Endothelial cell of umbilical vein (primary cell): ENCODE results near the gene BRSK1. TPM values are rescaled to one million over a fixed set of nuclear protein-coding genes. Genes with fewer than 3 reads are reported as not detected.

Experiments used
- BruUV-seq: library from RNA; stranded (reverse); fragments of 400-500 nt; replicated peaks from 2 replicates; lab custom pipeline; 2021; lab: Mats Ljungman, UMichigan
- CTCF ChIA-PET: fragments of 300-600, 350-600 bp; sonication (Branson Sonifier 250); formaldehyde crosslinking; loops from one replicate; lab custom pipeline; 2021; ENCODE audit warnings: antibody characterized with exemption, inconsistent platforms; lab: Charles Lee
- POLR2A ChIA-PET: fragments of 300-600, 350-600 bp; sonication (Branson Sonifier 250); formaldehyde crosslinking; loops from one replicate; lab custom pipeline; 2021; ENCODE audit warnings: antibody characterized with exemption, inconsistent platforms; lab: Charles Lee
- DNase-seq: peaks from one replicate; pipeline ENCODE4 v3.0.0-alpha.2; 2011; ENCODE audit warnings: low read depth, low spot score
- FAIRE-seq: peaks from 2 replicates; lab custom pipeline; 2011; peaks lifted over from hg19 to GRCh38; lab: Jason Lieb, UNC
- H2AFZ ChIP-seq: 2 replicates; pipeline ENCODE4 v1.6.0; 2012; ENCODE audit warnings: low read depth, low read length, control low read depth, inconsistent platforms
- H3K27ac ChIP-seq: 2 replicates; pipeline ENCODE4 v1.5.1; 2011; ENCODE audit warnings: low read depth, mild to moderate bottlenecking, control low read depth, low read length, moderate library complexity; ENCODE audit not compliant: insufficient read depth
- H3K27me3 ChIP-seq, 2 experiments: 2 replicates each; pipeline versions ENCODE4 v1.6.0 to v1.6.1; 2011; ENCODE audit warnings: low read length in 2 of 2, mixed read lengths in 1 of 2; ENCODE audit not compliant: control insufficient read depth in 2 of 2, insufficient read depth in 2 of 2
- H3K36me3 ChIP-seq, 2 experiments: 2 replicates in 1 of 2; 3 replicates in 1 of 2; pipeline ENCODE4 v1.5.1; 2011; ENCODE audit warnings: low read length in 2 of 2, mild to moderate bottlenecking in 1 of 2, moderate library complexity in 1 of 2; ENCODE audit not compliant: control insufficient read depth in 2 of 2, insufficient read depth in 2 of 2; ENCODE audit errors: extremely low read depth in 1 of 2
- H3K4me1 ChIP-seq: 3 replicates; pipeline ENCODE4 v1.5.1; 2011; ENCODE audit warnings: mild to moderate bottlenecking, low read length; ENCODE audit not compliant: control insufficient read depth, insufficient read depth; ENCODE audit errors: extremely low read depth
- H3K4me2 ChIP-seq: 2 replicates; pipeline ENCODE4 v1.6.1; 2011; ENCODE audit warnings: low read length, control low read depth, mixed read lengths; ENCODE audit not compliant: insufficient read depth
- H3K4me3 ChIP-seq, 3 experiments: fragments of 200-600 bp in 1 of 3; sonication (generic), shearing (Covaris generic) in 1 of 3; replicated peaks in 1 of 3; 2 replicates each; pipeline ENCODE4 v1.5.1; 2011 to 2016; ENCODE audit warnings: control low read depth in 3 of 3, low read length in 3 of 3, mild to moderate bottlenecking in 2 of 3, inconsistent platforms in 1 of 3, low read depth in 1 of 3, moderate library complexity in 1 of 3; ENCODE audit not compliant: insufficient read depth in 1 of 3
- H3K79me2 ChIP-seq: 2 replicates; pipeline ENCODE4 v1.6.0; 2012; ENCODE audit warnings: low read length, inconsistent platforms; ENCODE audit not compliant: control insufficient read depth, insufficient read depth
- H3K9ac ChIP-seq: replicated peaks from 2 replicates; pipeline ENCODE3; 2011; ENCODE audit warnings: low read length, control low read depth; ENCODE audit not compliant: insufficient read depth; ENCODE audit errors: extremely low read depth
- H3K9me1 ChIP-seq: replicated peaks from 3 replicates; pipeline ENCODE4 v1.6.0; 2011; ENCODE audit warnings: mild to moderate bottlenecking, low read length; ENCODE audit not compliant: control insufficient read depth, insufficient read depth; ENCODE audit errors: extremely low read depth
- H3K9me3 ChIP-seq: replicated peaks from 2 replicates; pipeline ENCODE4 v1.5.1; 2012; ENCODE audit warnings: low read length, inconsistent platforms; ENCODE audit not compliant: control insufficient read depth, insufficient read depth
- H4K20me1 ChIP-seq: replicated peaks from 2 replicates; pipeline ENCODE3; 2011; ENCODE audit warnings: mild to moderate bottlenecking, low read length; ENCODE audit not compliant: control insufficient read depth, insufficient read depth; ENCODE audit errors: extremely low read depth
- CTCF ChIP-seq, 2 donors: IDR thresholded peaks; 1 replicate in 1 of 2; 2 replicates in 1 of 2; pipeline ENCODE4 v1.5.1; 2011; ENCODE audit warnings: low read length in 2 of 2, mild to moderate bottlenecking in 2 of 2, moderate library complexity in 2 of 2, control low read depth in 1 of 2, inconsistent platforms in 1 of 2, low read depth in 1 of 2; ENCODE audit not compliant: insufficient read depth in 1 of 2; ENCODE audit errors: extremely low read depth in 1 of 2
- EZH2 ChIP-seq: IDR thresholded peaks from 2 replicates; pipeline ENCODE4 v1.6.1; 2012; ENCODE audit warnings: borderline replicate concordance, low read depth, mild to moderate bottlenecking, moderate library complexity, low read length, inconsistent platforms; ENCODE audit not compliant: severe bottlenecking
- FOS ChIP-seq: IDR thresholded peaks from 2 replicates; pipeline ENCODE4 v1.6.1; 2011; ENCODE audit warnings: mild to moderate bottlenecking, low read length, moderate library complexity, borderline replicate concordance; ENCODE audit not compliant: insufficient read depth
- GATA2 ChIP-seq: IDR thresholded peaks from 2 replicates; pipeline ENCODE4 v1.7.0; 2011; ENCODE audit warnings: low read depth, mild to moderate bottlenecking, moderate library complexity, mixed read lengths, low read length; ENCODE audit not compliant: insufficient read length, insufficient read depth
- JUN ChIP-seq: IDR thresholded peaks from 2 replicates; pipeline ENCODE4 v1.6.1; 2011; ENCODE audit warnings: borderline replicate concordance, low read depth; ENCODE audit not compliant: insufficient read length, insufficient read depth
- MAX ChIP-seq: IDR thresholded peaks from 2 replicates; pipeline ENCODE4 v1.6.1; 2011; ENCODE audit not compliant: insufficient read depth, insufficient read length
- MYC ChIP-seq: IDR thresholded peaks from one replicate; pipeline ENCODE4 v1.6.1; 2011; ENCODE audit warnings: mild to moderate bottlenecking, low read depth, low read length
- POLR2A ChIP-seq: IDR thresholded peaks from 2 replicates; pipeline ENCODE4 v1.6.1; 2012; ENCODE audit warnings: low read depth, mild to moderate bottlenecking, control low read depth, low read length
- POLR2AphosphoS5 ChIP-seq: IDR thresholded peaks from 2 replicates; pipeline ENCODE4 v1.6.1; 2012; ENCODE audit warnings: low read depth, mild to moderate bottlenecking, control low read depth, low read length, moderate library complexity; ENCODE audit not compliant: insufficient read depth
- dilution Hi-C: fragments of 300-500 bp; cut with MboI; formaldehyde crosslinking; loops from one replicate; pipeline ENCODE4 v1.15.0; 2019; ENCODE audit warnings: low sequenced_read_pairs; ENCODE audit not compliant: extremely low pct_ligation_motif_present
- intact Hi-C: fragments of 100-400 bp; cut with micrococcal nuclease; formaldehyde crosslinking; loops from one replicate; pipeline ENCODE4 v1.10.0; 2022
- polyA plus RNA-seq, 4 experiments: library from polyadenylated mRNA; depleted of rRNA in 3 of 4; stranded (reverse) in 3 of 4; unstranded in 1 of 4; fragments of >200 nt; gene quantifications; 2 replicates each; pipeline versions ENCODE4 v1.2.1 to v1.2.3, GENCODE V29; 2011 to 2012; ENCODE audit warnings: missing spikeins in 1 of 4
- total RNA-seq: library from RNA; stranded (reverse); gene quantifications from 2 replicates; pipeline ENCODE4 v1.2.3, GENCODE V29; 2021

BRSK1 gene
- total and polyA plus RNA-seq, 2 donors (not counting 3 experiments of a cell fraction or from before 2014, with no cell fraction given), result 0.33 to 0.44 TPM

- Histone ChIP-seq H2AFZ (no peak overlapping the region), H4K20me1 (no peaks in the 10 kb centered on the region), H3K9me1 (no peaks in the 10 kb centered on the region), H3K27me3 (peaks cover 0 to 2% of the 10 kb centered on the region in 2 experiments), H3K79me2 (no peaks in the 10 kb centered on the region), H3K9me3 (no peaks in the 10 kb centered on the region), H3K9ac (no peak overlapping the region), H3K4me1 (no peaks in the 10 kb centered on the region), H3K27ac (no peak overlapping the region), H3K36me3 (no peaks in the 10 kb centered on the region), H3K4me2 (no peak overlapping the region), H3K4me3 (no peak overlapping the region)
- POLR2A ChIA-PET, result no interaction called here
- DNase-seq, result no peak
- no TSS peak for BruUV-seq
- CTCF ChIA-PET, result interaction anchor here (1.9 to 3.0 kb wide), 4 partner anchors 10 to 96 kb away, joined by 5 to 17 read pairs (median 8); partner anchors contain the start of gene KMT5C
- no peak for TF ChIP-seq MAX
- TF ChIP-seq POLR2A, result no peak
- TF ChIP-seq MYC, result no peak
- TF ChIP-seq GATA2, result no peak
- no peak for TF ChIP-seq POLR2AphosphoS5
- TF ChIP-seq FOS, result no peak
- TF ChIP-seq EZH2, result no peak
- no peak for TF ChIP-seq JUN
- no peak for TF ChIP-seq CTCF (IDR thresholded peaks at IDR 0.05; ENCODE audit: extremely low read depth in 1 of 2, insufficient read depth in 1 of 2, low read depth in 1 of 2, low read length in 2 of 2)
- dilution Hi-C loops, result no loop called here
- FAIRE-seq, result no peak
- intact Hi-C loops, result no loop called here
Measured at GRCh38 chr19:55322204-55322885, 38.5 kb downstream of the BRSK1 start.
